GM21360 (cell line): Measurements from ENCODE around the gene DPEP1.
A peak's percentile ranks its signal among the peaks of the same experiment; 100 is the strongest.
"Not testable (repeated sequence)": the region's sequence is repeated elsewhere in the genome, so short reads cannot be mapped to it uniquely, and the experiment has no call there.

Experiments
- ATAC-seq: cut with Tn5 transposase; IDR thresholded peaks from one replicate; pipeline ENCODE4 v1.9.1; 2021; ENCODE audit warnings: mild to moderate bottlenecking, moderate library complexity; ENCODE audit not compliant: unreplicated experiment

Gene DPEP1

GRCh38 chr16:89613231-89613953 is at the start of gene DPEP1:
DPEP1 (plus strand) TSS chr16:89613642; CDS start chr16:89630411, 16,769 bp downstream.
- ATAC-seq = no peak

GRCh38 chr16:89564476-89565255 is 48.8 kb upstream of the DPEP1 start:
- ATAC-seq = no peak

GRCh38 chr16:89565256-89565505 is 48.3 kb upstream of the DPEP1 start:
- no peak for ATAC-seq

- no peak for ATAC-seq
Observed at GRCh38 chr16:89565506-89566372, 47.7 kb upstream of the DPEP1 start.

- no peak for ATAC-seq
Observed at GRCh38 chr16:89567656-89568594, 45.5 kb upstream of the DPEP1 start.

DNA sequence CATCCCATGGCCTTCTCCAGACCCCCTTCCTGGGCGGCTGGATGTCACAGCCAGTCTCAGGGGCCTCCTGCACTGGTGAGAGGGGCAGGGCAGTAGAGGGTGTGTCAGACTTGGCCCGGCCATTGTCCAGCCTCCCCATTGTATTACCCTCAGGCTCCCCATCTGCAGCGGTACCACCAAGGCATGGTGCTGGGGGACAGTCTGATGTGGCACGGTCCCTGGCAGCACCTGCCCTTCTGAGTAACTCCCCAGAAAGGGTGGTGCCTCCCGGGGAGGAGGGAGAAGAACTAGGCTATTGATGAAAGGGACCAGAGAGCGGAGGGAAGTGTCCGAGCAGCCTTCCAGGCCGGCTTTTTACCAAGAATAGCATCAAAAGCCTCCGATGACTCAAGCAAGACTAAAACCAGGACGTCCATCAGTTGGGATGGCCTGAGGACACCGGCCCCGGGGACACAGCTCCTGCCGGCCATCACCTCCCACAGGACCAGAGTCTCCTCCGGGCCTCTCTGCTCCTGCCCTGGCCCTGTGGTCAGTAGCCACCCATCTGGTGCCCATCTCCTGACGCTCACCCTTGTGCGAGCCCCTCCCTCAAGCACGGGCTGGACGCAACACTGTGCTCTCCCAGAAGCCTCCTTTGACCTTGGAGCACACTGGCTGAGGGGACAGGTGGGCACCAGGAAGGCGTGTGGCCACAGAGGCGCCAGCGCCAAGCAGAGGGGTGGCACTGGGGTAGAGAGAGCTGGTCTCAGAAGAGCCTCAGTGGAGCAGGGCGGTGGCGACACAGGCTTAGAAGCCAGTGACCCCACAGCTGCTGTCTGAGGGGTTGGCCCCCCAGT is 43.7 kb upstream of the DPEP1 start:
- no peak for ATAC-seq

GRCh38 chr16:89570342-89570923 is 43.0 kb upstream of the DPEP1 start:
- ATAC-seq = no peak

GRCh38 chr16:89570983-89571598 is 42.4 kb upstream of the DPEP1 start:
- ATAC-seq = not testable (repeated sequence)

GRCh38 chr16:89571636-89572035 is 41.8 kb upstream of the DPEP1 start:
- no peak for ATAC-seq

GRCh38 chr16:89572073-89572484 is 41.4 kb upstream of the DPEP1 start:
- ATAC-seq = no peak

GRCh38 chr16:89572485-89573205 is 40.8 kb upstream of the DPEP1 start:
- no peak for ATAC-seq

GRCh38 chr16:89573826-89574680 is 39.4 kb upstream of the DPEP1 start:
- no peak for ATAC-seq

GRCh38 chr16:89574681-89575246 is 38.7 kb upstream of the DPEP1 start:
- peak; percentile 43 for ATAC-seq

DNA sequence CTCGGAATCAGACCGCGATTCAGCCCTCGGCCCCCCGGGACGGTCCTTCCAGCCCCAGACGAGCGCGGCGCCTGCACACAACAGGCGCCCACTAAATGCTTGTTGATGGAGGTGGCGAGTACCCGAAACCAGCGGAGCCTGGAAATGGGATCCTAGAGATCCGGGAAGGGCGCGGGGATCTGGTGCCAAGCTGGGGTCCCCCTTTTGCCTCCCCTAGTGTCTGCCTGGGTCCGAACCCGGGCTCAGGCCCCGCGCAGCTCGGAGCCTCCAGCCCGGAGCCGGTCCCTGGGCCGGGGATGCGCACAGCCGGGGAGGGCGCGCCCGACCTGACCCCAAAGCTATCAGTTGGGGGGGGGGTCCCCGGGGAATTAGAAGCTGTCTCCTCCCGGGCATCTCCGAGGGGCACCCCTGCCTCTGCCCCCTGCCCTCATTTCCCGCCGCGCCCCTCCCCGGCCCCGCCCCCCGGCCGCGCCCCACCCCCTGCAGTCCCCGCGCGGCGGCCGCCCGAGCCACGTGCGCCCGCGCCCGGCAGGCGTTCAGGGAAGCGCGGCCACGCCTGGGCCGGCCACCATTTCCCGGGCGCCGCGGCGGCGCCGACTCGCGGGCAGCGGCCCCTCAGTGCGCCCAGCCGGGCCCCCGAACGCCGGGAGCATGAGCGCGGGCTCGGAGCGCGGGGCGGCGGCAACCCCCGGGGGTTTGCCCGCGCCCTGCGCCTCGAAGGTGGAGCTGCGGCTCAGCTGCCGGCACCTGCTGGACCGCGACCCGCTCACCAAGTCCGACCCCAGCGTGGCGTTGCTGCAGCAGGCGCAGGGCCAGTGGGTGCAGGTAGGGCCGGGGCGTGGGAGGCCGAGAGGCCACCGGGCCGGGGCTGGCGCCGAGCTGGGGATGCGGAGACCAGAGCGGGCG is 37.9 kb upstream of the DPEP1 start, which contains the start of gene CPNE7:
TSS of gene CPNE7 (plus strand) at position 512 of the 906 bp plus-strand sequence. CDS start at position 652, 140 bp downstream.
- peak; percentile 18 for ATAC-seq

DNA sequence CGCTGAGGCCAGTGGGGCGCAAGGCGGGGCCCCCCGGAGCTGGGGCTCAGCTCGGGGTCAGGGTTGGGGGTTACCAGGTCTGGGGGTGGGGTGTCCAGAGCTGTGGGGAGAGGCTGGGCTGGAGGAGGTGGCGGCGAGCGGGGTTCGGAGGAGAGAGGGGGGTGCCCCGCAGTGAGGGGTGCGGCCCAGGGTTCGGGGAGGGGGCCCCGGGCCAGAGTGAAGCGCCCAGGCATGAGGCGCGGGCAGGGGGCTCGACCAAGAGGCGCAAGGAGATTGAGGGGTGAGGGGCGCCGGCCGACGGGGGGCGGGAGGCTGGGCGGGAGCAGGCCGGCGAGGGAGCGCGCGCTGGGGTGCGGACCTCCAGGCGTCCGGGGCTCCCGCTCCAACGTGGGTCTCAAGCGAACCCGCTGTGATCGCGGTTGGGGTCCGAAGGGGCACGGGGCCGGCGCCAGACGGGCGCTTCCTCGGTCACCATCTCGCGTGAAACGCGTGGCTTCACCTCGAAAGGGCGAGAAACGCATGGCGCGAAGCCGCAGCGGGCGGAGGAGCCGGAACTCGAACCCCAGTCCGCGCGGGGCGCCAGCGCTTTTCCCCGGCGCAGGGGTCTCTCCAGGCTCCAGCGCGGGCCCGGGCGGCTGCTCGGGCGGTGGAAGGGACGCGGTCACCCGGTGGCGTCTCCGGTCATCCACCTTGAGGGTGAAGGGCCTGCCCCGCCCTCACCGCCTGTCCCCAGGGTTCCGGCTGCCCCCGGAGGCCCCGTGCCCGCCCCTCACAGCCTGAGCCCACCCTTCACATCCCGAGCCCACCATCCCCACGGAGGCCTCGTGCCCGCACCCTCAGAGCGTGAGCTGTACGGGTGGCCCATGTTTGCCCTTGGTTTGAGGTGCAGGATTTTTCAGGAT is 37.0 kb upstream of the DPEP1 start:
- ATAC-seq = no peak
